ENCODE results near the gene CHRDL1.

DNA sequence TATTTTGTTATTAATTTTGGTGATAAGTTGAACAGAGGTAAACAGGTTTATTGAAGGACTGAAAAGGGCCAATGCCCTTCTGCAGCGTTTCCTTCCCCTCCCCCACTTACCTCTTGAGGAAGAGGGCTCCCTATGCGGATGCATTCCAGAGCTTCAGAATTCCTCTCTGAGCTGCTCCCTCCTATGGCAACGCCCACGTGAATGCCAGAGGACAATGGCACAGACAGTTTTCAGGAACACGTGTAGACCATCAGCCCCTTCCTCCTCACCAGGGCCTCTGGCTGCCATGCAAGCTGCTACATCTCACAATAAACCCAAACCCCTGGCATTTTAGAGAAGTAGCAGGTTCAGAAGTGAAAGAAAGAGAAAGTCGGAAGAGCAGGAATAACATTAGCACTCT, 127.9 kb downstream of the CHRDL1 start:
- TF ChIP-seq, protein P1, sequence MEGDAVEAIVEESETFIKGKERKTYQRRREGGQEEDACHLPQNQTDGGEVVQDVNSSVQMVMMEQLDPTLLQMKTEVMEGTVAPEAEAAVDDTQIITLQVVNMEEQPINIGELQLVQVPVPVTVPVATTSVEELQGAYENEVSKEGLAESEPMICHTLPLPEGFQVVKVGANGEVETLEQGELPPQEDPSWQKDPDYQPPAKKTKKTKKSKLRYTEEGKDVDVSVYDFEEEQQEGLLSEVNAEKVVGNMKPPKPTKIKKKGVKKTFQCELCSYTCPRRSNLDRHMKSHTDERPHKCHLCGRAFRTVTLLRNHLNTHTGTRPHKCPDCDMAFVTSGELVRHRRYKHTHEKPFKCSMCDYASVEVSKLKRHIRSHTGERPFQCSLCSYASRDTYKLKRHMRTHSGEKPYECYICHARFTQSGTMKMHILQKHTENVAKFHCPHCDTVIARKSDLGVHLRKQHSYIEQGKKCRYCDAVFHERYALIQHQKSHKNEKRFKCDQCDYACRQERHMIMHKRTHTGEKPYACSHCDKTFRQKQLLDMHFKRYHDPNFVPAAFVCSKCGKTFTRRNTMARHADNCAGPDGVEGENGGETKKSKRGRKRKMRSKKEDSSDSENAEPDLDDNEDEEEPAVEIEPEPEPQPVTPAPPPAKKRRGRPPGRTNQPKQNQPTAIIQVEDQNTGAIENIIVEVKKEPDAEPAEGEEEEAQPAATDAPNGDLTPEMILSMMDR (IDR thresholded peaks at IDR 0.05), result no peak
- TF ChIP-seq POLR2A (IDR thresholded peaks at IDR 0.05), result no peak

Data from thyroid gland (tissue), 4 donors.